Hematopoietic multipotent progenitor cell treated with erythropoietin and hydrocortisone succinate and interleukin-3 and kit ligand, for 8 days (in vitro differentiated cells): ENCODE measurements around the gene CCL4.

Experiments
- DNase-seq: peaks from one replicate; pipeline ENCODE4 v3.0.0-alpha.2; 2015

CCL4 gene

GRCh38 chr17:36148559-36149295, 45.1 kb downstream of the CCL4 start:
- peak; percentile 84 for DNase-seq

- DNase-seq, result peak; percentile 87
Measured at GRCh38 chr17:36149296-36149820, 45.7 kb downstream of the CCL4 start.

GRCh38 chr17:36151891-36152638, 48.4 kb downstream of the CCL4 start:
- DNase-seq, result no peak

GRCh38 chr17:36152639-36153120, 49.1 kb downstream of the CCL4 start:
- no peak for DNase-seq

- no peak for DNase-seq
Measured at GRCh38 chr17:36153895-36154610, 50.4 kb downstream of the CCL4 start.
